Measurements from ENCODE around the gene GSDME. TPM values are rescaled to one million over a fixed set of nuclear protein-coding genes. Genes with fewer than 3 reads are reported as not detected.
A peak's percentile ranks its signal among the peaks of the same experiment; 100 is the strongest.

The GSDME gene
- total RNA-seq, 1 experiment from 2014 or later: 4.5 TPM

- Histone ChIP-seq H3K9me3 (ENCODE audit: control insufficient read depth, insufficient read depth, low read depth, low read length) (0 out of 2 replicates have a peak, but pooled peaks cover 6% of the 10 kb centered on the region), H3K27me3 (ENCODE audit: control insufficient read depth, insufficient read depth, low read length) (peaks cover 37% of the 10 kb centered on the region), H3K4me1 (ENCODE audit: control insufficient read depth, insufficient read depth, low read length) (no peaks in the 10 kb centered on the region), H3K27ac (ENCODE audit: low read length) (no peak overlapping the region), H3K4me3 (ENCODE audit: low read depth in 2 of 2, low read length in 2 of 2) (peak overlapping the region; percentile 54 to 55), H3K36me3 (ENCODE audit: control insufficient read depth, insufficient read depth, low read length) (no peaks in the 10 kb centered on the region)
- in situ Hi-C loops (cut with HindIII; ENCODE audit: low pct_unique_long_range_greater_than_20kb, low sequenced_read_pairs) (no loop called here), intact Hi-C loops (cut with micrococcal nuclease; ENCODE audit: unreplicated experiment) (no loop called here)
- TF ChIP-seq TCF7L2 (IDR thresholded peaks at IDR 0.05; ENCODE audit: low read depth, low read length) (no peak), REST (IDR thresholded peaks at IDR 0.05; ENCODE audit: insufficient read depth in 1 of 2, low read depth in 2 of 2, low read length in 1 of 2) (no peak), SIN3A (IDR thresholded peaks at IDR 0.05; ENCODE audit: borderline replicate concordance, insufficient read depth, low read depth, low read length) (no peak), POLR2AphosphoS5 (IDR thresholded peaks at IDR 0.05; ENCODE audit: low read depth, low read length) (no peak)
- TF ChIP-seq, protein P1, sequence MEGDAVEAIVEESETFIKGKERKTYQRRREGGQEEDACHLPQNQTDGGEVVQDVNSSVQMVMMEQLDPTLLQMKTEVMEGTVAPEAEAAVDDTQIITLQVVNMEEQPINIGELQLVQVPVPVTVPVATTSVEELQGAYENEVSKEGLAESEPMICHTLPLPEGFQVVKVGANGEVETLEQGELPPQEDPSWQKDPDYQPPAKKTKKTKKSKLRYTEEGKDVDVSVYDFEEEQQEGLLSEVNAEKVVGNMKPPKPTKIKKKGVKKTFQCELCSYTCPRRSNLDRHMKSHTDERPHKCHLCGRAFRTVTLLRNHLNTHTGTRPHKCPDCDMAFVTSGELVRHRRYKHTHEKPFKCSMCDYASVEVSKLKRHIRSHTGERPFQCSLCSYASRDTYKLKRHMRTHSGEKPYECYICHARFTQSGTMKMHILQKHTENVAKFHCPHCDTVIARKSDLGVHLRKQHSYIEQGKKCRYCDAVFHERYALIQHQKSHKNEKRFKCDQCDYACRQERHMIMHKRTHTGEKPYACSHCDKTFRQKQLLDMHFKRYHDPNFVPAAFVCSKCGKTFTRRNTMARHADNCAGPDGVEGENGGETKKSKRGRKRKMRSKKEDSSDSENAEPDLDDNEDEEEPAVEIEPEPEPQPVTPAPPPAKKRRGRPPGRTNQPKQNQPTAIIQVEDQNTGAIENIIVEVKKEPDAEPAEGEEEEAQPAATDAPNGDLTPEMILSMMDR (IDR thresholded peaks at IDR 0.05): no peak
- ChIA-PET POLR2A (no interaction called here), CTCF (no interaction called here)
- DNase-seq (ENCODE audit: low read depth, low spot score) (no peak), ATAC-seq (peak; percentile 81)
- no TSS peak for BruUV-seq (replicated peaks)
These were observed 515 bp downstream of the GSDME start for GRCh38 chr7:24756545-24757352.

DNA sequence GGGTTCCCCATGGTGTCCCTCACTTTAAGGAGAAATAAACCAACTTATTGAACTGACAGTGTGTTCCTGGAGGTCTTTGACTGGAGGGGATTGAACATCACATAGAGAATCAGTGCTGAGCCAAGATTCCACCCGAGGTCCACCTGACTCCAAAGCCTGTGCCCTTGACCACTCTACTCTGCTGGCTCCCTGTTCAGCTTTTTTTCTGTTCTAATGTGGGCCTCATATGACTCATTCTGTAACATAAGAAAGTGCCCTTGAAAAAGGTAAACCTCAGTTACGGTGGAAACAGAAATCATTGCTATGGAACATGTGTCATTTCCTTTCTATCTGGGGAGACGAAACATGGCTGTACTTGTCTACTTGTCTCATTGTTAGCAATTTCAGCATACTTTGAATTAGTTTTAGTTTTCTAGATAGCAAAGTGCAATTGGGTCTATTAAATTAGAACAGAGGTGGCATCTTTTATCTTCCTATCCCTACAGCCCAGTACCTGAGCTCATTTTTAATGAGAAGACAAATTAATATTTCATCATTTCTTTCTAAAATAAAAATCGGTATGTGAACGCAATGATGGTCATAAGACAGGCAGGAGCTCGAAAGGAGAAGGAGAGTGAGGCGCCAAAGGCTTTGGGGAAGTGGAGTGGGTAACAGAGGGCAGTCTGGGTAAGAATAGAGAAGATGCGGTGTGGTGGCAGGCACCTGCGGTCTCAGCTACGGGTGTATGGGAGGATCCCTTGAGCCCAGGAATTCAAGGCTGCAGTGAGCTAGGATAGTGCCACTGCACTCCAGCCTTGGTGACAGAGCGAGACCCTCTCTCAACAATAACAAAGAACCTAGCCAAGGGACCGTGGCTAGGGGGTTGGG, 1.5 kb downstream of the GSDME start:
- 0 out of 2 replicates have a peak, but pooled peaks cover 2% of the 10 kb centered on the region for H3K9me3 ChIP-seq (ENCODE audit: control insufficient read depth, insufficient read depth, low read depth, low read length)
- H3K27me3 ChIP-seq (ENCODE audit: control insufficient read depth, insufficient read depth, low read length): peaks cover 34% of the 10 kb centered on the region
- DNase-seq (ENCODE audit: low read depth, low spot score): no peak
- H3K4me3 ChIP-seq (ENCODE audit: low read depth in 2 of 2, low read length in 2 of 2): no peak overlapping the region
- intact Hi-C loops (cut with micrococcal nuclease; ENCODE audit: unreplicated experiment) (no loop called here), in situ Hi-C loops (cut with HindIII; ENCODE audit: low pct_unique_long_range_greater_than_20kb, low sequenced_read_pairs) (no loop called here)
- no peaks in the 10 kb centered on the region for H3K4me1 ChIP-seq (ENCODE audit: control insufficient read depth, insufficient read depth, low read length)
- no peaks in the 10 kb centered on the region for H3K36me3 ChIP-seq (ENCODE audit: control insufficient read depth, insufficient read depth, low read length)
- H3K27ac ChIP-seq (ENCODE audit: low read length): no peak overlapping the region
- ChIA-PET CTCF (interaction anchor here (0.7 kb wide), 1 partner anchor 1213 kb away, joined by 3 read pairs; no protein-coding TSS in a partner anchor), POLR2A (no interaction called here)
- TF ChIP-seq REST (IDR thresholded peaks at IDR 0.05; ENCODE audit: insufficient read depth in 1 of 2, low read depth in 2 of 2, low read length in 1 of 2) (no peak), SIN3A (IDR thresholded peaks at IDR 0.05; ENCODE audit: borderline replicate concordance, insufficient read depth, low read depth, low read length) (no peak)
- no peak for ATAC-seq
- BruUV-seq (replicated peaks): no TSS peak
